Heart left ventricle (tissue), 16 donors: ENCODE data around the gene ALG8. TPM values are rescaled to one million over a fixed set of nuclear protein-coding genes. Genes with fewer than 3 reads are reported as not detected.

ENCODE experiments used
- ATAC-seq, 4 donors: fragments of 200-7000 bp; cut with Tn5 transposase; one replicate each; pipeline ENCODE4 v1.9.1; 2020 to 2022; ENCODE audit warnings: moderate library complexity in 4 of 4, mild to moderate bottlenecking in 3 of 4, moderate number of reproducible peaks in 1 of 4
- DNase-seq, 5 donors: peaks; one replicate each; pipeline ENCODE4 v3.0.0-alpha.2; 2020
- H3K27ac ChIP-seq, 12 donors: fragments of 200-600 bp; sonication (generic) in 4 of 12; one replicate each; pipeline versions ENCODE4 v1.5.0 to v1.8.0; 2016 to 2022; ENCODE audit warnings: mild to moderate bottlenecking in 2 of 12
- H3K27me3 ChIP-seq, 9 donors: fragments of 200-600 bp; sonication (generic) in 2 of 9; one replicate each; pipeline versions ENCODE4 v1.5.1 to v1.8.0; 2016 to 2022; ENCODE audit warnings: mild to moderate bottlenecking in 3 of 9
- H3K36me3 ChIP-seq, 9 donors: fragments of 200-600 bp; sonication (generic) in 2 of 9; one replicate each; pipeline versions ENCODE4 v1.5.0 to v1.8.0; 2018 to 2022; ENCODE audit warnings: mild to moderate bottlenecking in 2 of 9
- H3K4me1 ChIP-seq, 12 donors: fragments of 200-600 bp; sonication (generic) in 4 of 12; one replicate each; pipeline versions ENCODE4 v1.5.0 to v1.8.0; 2016 to 2022; ENCODE audit warnings: mild to moderate bottlenecking in 3 of 12
- H3K4me3 ChIP-seq, 12 donors: fragments of 200-600 bp; sonication (generic) in 4 of 12; one replicate each; pipeline versions ENCODE4 v1.5.0 to v1.8.0; 2017 to 2022; ENCODE audit warnings: mild to moderate bottlenecking in 9 of 12, moderate library complexity in 4 of 12
- H3K9me3 ChIP-seq, 12 donors: fragments of 200-600 bp; sonication (generic) in 4 of 12; one replicate each; pipeline versions ENCODE4 v1.5.0 to v1.8.0; 2016 to 2022; ENCODE audit warnings: mild to moderate bottlenecking in 1 of 12
- CTCF ChIP-seq, 12 donors: fragments of 200-600 bp; sonication (generic) in 4 of 12; IDR thresholded peaks; one replicate each; pipeline versions ENCODE4 v1.5.0 to v1.8.0; 2018 to 2022; ENCODE audit warnings: antibody characterized with exemption in 12 of 12, mild to moderate bottlenecking in 5 of 12
- POLR2A ChIP-seq, 2 donors: fragments of 450-650 bp; IDR thresholded peaks; one replicate each; pipeline ENCODE4 v1.6.1; 2017; ENCODE audit warnings: antibody characterized with exemption in 2 of 2, mild to moderate bottlenecking in 2 of 2, moderate library complexity in 2 of 2
- WGBS, 4 donors: extraction: QIAGEN DNeasy Blood & Tissue Kit in 2 of 4; methylation state at CpG; one replicate each; pipeline versions ENCODE4 v1.1.5 to v1.1.7; 2013 to 2018; 5-methylcytosine and 5-hydroxymethylcytosine counted together
- intact Hi-C, 10 donors: fragments of 100-400 bp; cut with DNase I; formaldehyde crosslinking; loops; one replicate each; pipeline versions ENCODE4 v1.11.1 to v1.14.2; 2022
- polyA plus RNA-seq, 2 donors: library from polyadenylated mRNA; stranded (reverse); fragments of 200-250 nt; gene quantifications; one replicate each; pipeline ENCODE4 v1.2.3, GENCODE V29; 2013
- total RNA-seq, 9 donors: library from RNA; depleted of rRNA in 2 of 9; stranded (reverse); fragments of >200 nt in 2 of 9; fragmentation: NEBNext Ultra II Directional in 3 of 9; extraction: Animal tissue kit (Norgen Biotek cat#: 25700) in 3 of 9; gene quantifications; one replicate each; pipeline versions ENCODE4 v1.1.0 to v1.2.4, GENCODE V29; 2016 to 2023
- donor health status: ischemic (EF 13 %, LVEDD 7.1; RV severe dilation, severe dysfunction).
- donor health status: healthy with polysubstance abuse.
- donor health status: DM: no; HTN: yes; CAD: no.
- donor health status: DM: no; HTN: no; CAD: no.
- donor health status: ischemic (EF 25% LVEDD 6.9; RV normal size, moderate dysfunction).
- donor health status: ischemic (EF 25% LVEDD 5.7; RV mildly dilated, moderate dysfunction).
- donor health status: healthy.
- donor health status: DM: yes; HTN: yes; CAD: no.
- donor health status: ischemic (EF 35%, LVEDD 5.7; RV mildly dilated, moderate dysfunction).
- donor health status: nonischemic (EF 11% LVEDD 7.7; RV severe dilation, severe dysfunction).
- donor health status: DM: yes; HTN: yes; CAD: no.
- donor health status: PGD.
- donor health status: ischemic (EF 29% LVEDD 5.4; RV normal size, mild dysfunction).
- donor health status: nonischemic (EF 23%, LVEDD 6.1; RV moderate dilation, normal function).

ALG8 gene
- total and polyA plus RNA-seq, 11 donors = 14.1 to 39.5 (median 19.0) TPM

DNA sequence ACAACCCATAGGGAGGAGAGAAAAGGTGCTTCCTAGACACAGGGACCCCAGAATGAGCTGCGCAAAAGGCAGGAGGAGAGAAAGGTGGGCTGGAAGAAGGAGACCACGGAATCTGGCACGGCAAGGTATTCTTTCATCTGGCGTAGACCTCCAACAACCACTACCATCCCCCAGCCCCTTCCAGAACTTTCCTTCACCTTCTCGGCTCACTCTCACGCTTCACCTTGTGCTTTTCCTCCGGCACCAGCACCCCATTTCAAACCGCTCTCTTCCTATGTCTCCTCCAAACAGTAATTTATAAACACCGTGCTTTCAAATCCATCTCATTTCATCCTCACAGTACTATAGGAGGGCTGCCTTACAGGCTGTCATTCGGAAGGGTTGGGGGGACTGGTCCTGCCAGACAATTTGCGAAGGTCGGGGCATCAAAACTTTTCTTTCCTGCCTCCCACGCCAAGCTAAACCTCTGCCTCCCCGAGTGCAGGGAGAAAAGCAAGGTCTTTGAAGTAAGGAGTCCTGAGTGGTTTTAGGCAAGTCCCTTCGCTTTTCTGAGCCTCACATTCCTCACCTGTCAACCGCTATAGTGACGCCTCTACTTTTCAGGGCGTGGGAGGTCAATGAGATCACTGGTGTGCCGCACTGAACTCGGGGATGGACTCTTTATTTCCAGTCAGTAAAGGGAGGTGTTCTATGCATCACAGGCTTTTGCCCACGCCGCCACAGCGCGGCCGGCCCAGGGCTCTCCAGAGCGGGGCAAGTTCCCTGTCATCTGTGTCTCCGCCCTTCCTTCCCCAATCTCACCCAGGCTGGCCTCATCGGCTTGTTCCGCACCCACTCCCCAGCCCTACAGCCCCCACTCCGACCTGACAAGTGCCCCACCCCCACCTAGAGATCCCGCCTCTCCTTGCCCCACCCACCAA lies 48.2 kb upstream of the ALG8 start:
- DNase-seq (peak in 3 of 5 donors; percentile 3 to 34 (median 14)), ATAC-seq (peak in 1 of 4 donors; percentile 28)
- H3K4me3 ChIP-seq = peak overlapping the region; percentile 71 to 96 (median 88)
- H3K9me3 ChIP-seq = no peaks in the 10 kb centered on the region
- TF ChIP-seq POLR2A (IDR thresholded peaks at IDR 0.05) (no peak), CTCF (IDR thresholded peaks at IDR 0.05) (no peak)
- H3K27me3 ChIP-seq = no peaks in the 10 kb centered on the region
- H3K36me3 ChIP-seq = peaks cover 0 to 14% (median 3%) of the 10 kb centered on the region in 9 donors
- 22 to 23% (median 22%) methylated on average over 30 to 31 of the region's 31 CpGs for WGBS, 4 donors
- intact Hi-C loops = loop anchor here in 7 of 10 donors (1.0 to 10.0 kb wide), 8 partner anchors 18 to 230 kb away; partner anchors contain the start of genes ALG8 (in 4 of the 7), GAB2 (in 1 of the 7) and NDUFC2 (in 1 of the 7)
- peak overlapping the region in 11 of 12 donors; percentile 82 to 95 (median 89) for H3K27ac ChIP-seq
- peaks cover 2 to 50% (median 36%) of the 10 kb centered on the region in 12 donors for H3K4me1 ChIP-seq

DNA sequence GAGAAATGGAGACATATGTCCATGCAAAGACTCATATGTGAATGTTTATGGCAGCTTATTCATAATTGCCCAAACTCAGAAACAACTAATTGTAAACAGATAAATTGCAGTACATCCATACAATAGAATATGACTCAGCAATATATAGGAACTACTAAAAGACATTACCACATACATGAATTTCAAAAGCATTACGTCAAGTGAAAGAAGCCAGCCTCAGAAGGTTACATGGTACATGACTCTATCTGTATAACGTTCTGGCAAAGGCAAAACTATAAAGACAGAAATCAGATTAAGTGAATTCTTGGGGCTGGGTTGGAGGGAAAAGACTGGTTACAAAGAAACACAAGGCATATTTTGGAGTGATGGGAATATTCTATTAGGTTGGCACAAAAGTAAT lies 41.8 kb upstream of the ALG8 start:
- Histone ChIP-seq H3K27me3 (no peaks in the 10 kb centered on the region), H3K4me3 (no peak overlapping the region), H3K4me1 (peaks cover 0 to 12% (median under 1%) of the 10 kb centered on the region in 12 donors), H3K27ac (no peak overlapping the region), H3K9me3 (no peaks in the 10 kb centered on the region), H3K36me3 (peaks cover 0 to 22% (median 9%) of the 10 kb centered on the region in 9 donors)
- DNase-seq (no peak), ATAC-seq (no peak)
- 76 to 81% (median 78%) methylated on average over 2 of the region's 2 CpGs for WGBS, 4 donors
- intact Hi-C loops = loop anchor here in 3 of 10 donors (10.0 kb wide), 2 partner anchors 96 to 106 kb away; partner anchors contain the start of gene NDUFC2 (in 1 of the 3)
- TF ChIP-seq CTCF (IDR thresholded peaks at IDR 0.05) (no peak), POLR2A (IDR thresholded peaks at IDR 0.05) (no peak)

DNA sequence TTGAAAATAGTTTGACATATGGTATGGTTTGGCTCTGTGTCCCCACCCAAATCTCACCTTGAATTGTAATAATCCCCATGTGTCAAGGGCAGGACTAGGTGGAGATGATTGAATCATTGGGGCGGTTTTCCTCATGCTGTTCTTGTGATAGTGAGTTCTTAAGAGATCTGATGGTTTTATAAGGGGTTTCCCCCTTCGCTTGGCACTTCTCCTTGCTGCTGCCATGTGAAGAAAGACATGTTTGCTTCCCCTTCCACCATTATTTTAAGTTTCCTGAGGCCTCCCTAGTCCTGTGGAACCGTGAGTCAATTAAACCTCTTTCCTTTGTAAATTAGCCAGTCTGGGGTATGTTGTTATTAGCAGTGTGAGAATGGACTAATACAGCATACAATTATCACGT lies 41.3 kb upstream of the ALG8 start:
- Histone ChIP-seq H3K27ac (no peak overlapping the region), H3K4me3 (no peak overlapping the region), H3K36me3 (peaks cover 0 to 22% (median 7%) of the 10 kb centered on the region in 9 donors), H3K4me1 (peaks cover 0 to 8% (median 0%) of the 10 kb centered on the region in 12 donors), H3K27me3 (no peaks in the 10 kb centered on the region), H3K9me3 (no peaks in the 10 kb centered on the region)
- DNase-seq (no peak), ATAC-seq (no peak)
- intact Hi-C loops = loop anchor here in 3 of 10 donors (10.0 kb wide), 2 partner anchors 96 to 106 kb away; partner anchors contain the start of gene NDUFC2 (in 1 of the 3)
- TF ChIP-seq CTCF (IDR thresholded peaks at IDR 0.05) (no peak), POLR2A (IDR thresholded peaks at IDR 0.05) (no peak)
- WGBS, 4 donors = 95 to 99% (median 96%) methylated on average over 4 of the region's 4 CpGs
